GM12878 (cell line): Measurements from ENCODE around the gene ZNF620. TPM values are rescaled to one million over a fixed set of nuclear protein-coding genes. Genes with fewer than 3 reads are reported as not detected.

Experiments used
- ATAC-seq: fragments of 200-7000 bp; cut with Tn5 transposase; 3 replicates; pipeline ENCODE4 v1.9.1; 2020; ENCODE audit warnings: mild to moderate bottlenecking, moderate library complexity
- BruUV-seq: library from RNA; stranded (reverse); fragments of 400-500 nt; replicated peaks from 2 replicates; lab custom pipeline; 2021; lab: Mats Ljungman, UMichigan
- CTCF ChIA-PET: fragments of 300-600 bp; sonication (Branson Sonifier 250); formaldehyde crosslinking; extraction: SDS; loops from one replicate; lab custom pipeline; 2021; ENCODE audit warnings: inconsistent platforms; lab: Yijun Ruan, JAX
- POLR2A ChIA-PET: fragments of 350-600 bp; formaldehyde crosslinking; extraction: SDS; loops from one replicate; lab custom pipeline; 2021; ENCODE audit warnings: inconsistent platforms; lab: Charles Lee
- RAD21 ChIA-PET: fragments of 300-600 bp; sonication (Branson Sonifier 250); formaldehyde crosslinking; loops from one replicate; lab custom pipeline; 2023; ENCODE audit warnings: antibody characterized with exemption; ENCODE audit not compliant: unreplicated experiment; lab: Charles Lee
- SMC1A ChIA-PET: fragments of 300-600 bp; sonication (Branson Sonifier 250); formaldehyde crosslinking; loops from one replicate; lab custom pipeline; 2023; ENCODE audit not compliant: unreplicated experiment, uncharacterized antibody; lab: Charles Lee
- DNase-seq: peaks from one replicate; pipeline ENCODE4 v3.0.0-alpha.2; 2011; ENCODE audit warnings: low read depth, low spot score
- FAIRE-seq: peaks from 3 replicates; lab custom pipeline; 2011; peaks lifted over from hg19 to GRCh38; lab: Jason Lieb, UNC
- H2AFZ ChIP-seq: 2 replicates; pipeline ENCODE4 v1.6.0; 2011; ENCODE audit warnings: low read depth, low read length, control low read depth; ENCODE audit not compliant: control insufficient read depth
- H3K27ac ChIP-seq: 2 replicates; pipeline ENCODE4 v1.5.1; 2011; ENCODE audit warnings: control low read depth; ENCODE audit not compliant: control insufficient read depth, insufficient read depth
- H3K27me3 ChIP-seq, 2 experiments: replicated peaks in 1 of 2; 2 replicates each; pipeline versions ENCODE4 v1.6.0 to v1.6.1; 2011; ENCODE audit warnings: low read length in 1 of 2; ENCODE audit not compliant: control insufficient read depth in 2 of 2, insufficient read depth in 2 of 2
- H3K36me3 ChIP-seq, 2 experiments: 2 replicates each; pipeline ENCODE4 v1.5.1; 2011; ENCODE audit warnings: low read length in 1 of 2; ENCODE audit not compliant: control insufficient read depth in 2 of 2, insufficient read depth in 2 of 2
- H3K4me1 ChIP-seq: 2 replicates; pipeline ENCODE4 v1.6.1; 2011; ENCODE audit warnings: mild to moderate bottlenecking, low read length, moderate library complexity, mixed read lengths; ENCODE audit not compliant: control insufficient read depth, insufficient read depth
- H3K4me2 ChIP-seq: 2 replicates; pipeline ENCODE4 v1.6.0; 2011; ENCODE audit warnings: control low read depth; ENCODE audit not compliant: control insufficient read depth, insufficient read depth
- H3K4me3 ChIP-seq: fragments of 200-600 bp; sonication (generic); 2 replicates; pipeline ENCODE4 v1.5.1; 2016
- H3K79me2 ChIP-seq: 2 replicates; pipeline ENCODE4 v1.6.0; 2011; ENCODE audit warnings: low read length; ENCODE audit not compliant: control insufficient read depth, insufficient read depth
- H3K9ac ChIP-seq: 2 replicates; pipeline ENCODE4 v1.8.0; 2011; ENCODE audit warnings: low read length, control low read depth, mixed read lengths; ENCODE audit not compliant: control insufficient read depth, insufficient read depth
- H3K9me3 ChIP-seq: replicated peaks from 3 replicates; pipeline ENCODE4 v1.5.1; 2011; ENCODE audit warnings: mild to moderate bottlenecking, low read length; ENCODE audit not compliant: control insufficient read depth, insufficient read depth
- H4K20me1 ChIP-seq: 2 replicates; pipeline ENCODE4 v1.6.0; 2011; ENCODE audit not compliant: control insufficient read depth, insufficient read depth
- ETV6 ChIP-seq, 2 experiments: fragments of 450-650 bp in 1 of 2; IDR thresholded peaks in 1 of 2; conservative IDR thresholded peaks in 1 of 2; 2 replicates each; pipeline ENCODE4 v1.6.1; 2014; ENCODE audit warnings: antibody characterized with exemption in 1 of 2, borderline replicate concordance in 1 of 2, low read depth in 1 of 2, mild to moderate bottlenecking in 1 of 2, moderate library complexity in 1 of 2
- GABPA ChIP-seq: IDR thresholded peaks from 2 replicates; pipeline ENCODE4 v1.6.1; 2014; ENCODE audit warnings: antibody characterized with exemption, low read depth, mild to moderate bottlenecking, inconsistent platforms
- IRF3 ChIP-seq: fragments of 450-650 bp; IDR thresholded peaks from 2 replicates; pipeline ENCODE4 v1.6.1; 2014; ENCODE audit warnings: mild to moderate bottlenecking
- KLF5 ChIP-seq: fragments of 450-650 bp; IDR thresholded peaks from 2 replicates; pipeline ENCODE4 v1.6.1; 2014; ENCODE audit warnings: mild to moderate bottlenecking; ENCODE audit not compliant: partially characterized antibody
- NRF1 ChIP-seq: conservative IDR thresholded peaks from 2 replicates; pipeline ENCODE4 v1.6.1; 2011; ENCODE audit warnings: mild to moderate bottlenecking, low read depth, low read length, improper control_type of control experiment
- RCOR1 ChIP-seq: conservative IDR thresholded peaks from 2 replicates; pipeline ENCODE4 v1.6.1; 2012; ENCODE audit warnings: low read depth, low read length, improper control_type of control experiment
- RELA ChIP-seq: fragments of 450-650 bp; IDR thresholded peaks from 2 replicates; pipeline ENCODE4 v1.8.0; 2014; ENCODE audit warnings: borderline replicate concordance; ENCODE audit not compliant: partially characterized antibody
- SIN3A ChIP-seq: IDR thresholded peaks from 2 replicates; pipeline ENCODE4 v1.6.1; 2012; ENCODE audit warnings: low read depth, low read length, improper control_type of control experiment
- SRF ChIP-seq, 2 experiments: IDR thresholded peaks; 2 replicates each; pipeline ENCODE4 v1.6.1; 2011; ENCODE audit warnings: low read depth in 2 of 2, low read length in 2 of 2, mild to moderate bottlenecking in 1 of 2, moderate library complexity in 1 of 2
- TAF1 ChIP-seq: IDR thresholded peaks from 2 replicates; pipeline ENCODE4 v1.6.1; 2011; ENCODE audit warnings: mild to moderate bottlenecking, low read depth, low read length, borderline replicate concordance
- ZBTB11 ChIP-seq: fragments of 450-650 bp; formaldehyde crosslinking; IDR thresholded peaks from 2 replicates; pipeline ENCODE4 v1.5.0; 2022; ENCODE audit warnings: mild to moderate bottlenecking, missing genetic modification characterization
- ZNF687 ChIP-seq: fragments of 450-650 bp; IDR thresholded peaks from 2 replicates; pipeline ENCODE4 v1.6.1; 2017; ENCODE audit warnings: mild to moderate bottlenecking, moderate library complexity
- WGBS: methylation state at CpG from one replicate; pipeline ENCODE4 v1.1.6; 2016; ENCODE audit warnings: low lambda C conversion rate; ENCODE audit not compliant: insufficient replicate concordance, insufficient coverage; ENCODE audit errors: missing lambda C conversion rate; 5-methylcytosine and 5-hydroxymethylcytosine counted together
- in situ Hi-C: fragments of 300-500 bp; cut with MboI; formaldehyde crosslinking; loops from 9 replicates; pipeline ENCODE4 v1.14.3; 2018; ENCODE audit warnings: mixed read lengths
- intact Hi-C: fragments of 100-400 bp; cut with micrococcal nuclease; formaldehyde crosslinking; loops from one replicate; pipeline ENCODE4 v1.14.2; 2022; ENCODE audit not compliant: unreplicated experiment
- polyA plus RNA-seq, 11 experiments: library from polyadenylated mRNA; depleted of rRNA in 4 of 11; unstranded in 6 of 11; stranded (reverse) in 5 of 11; fragments of >200 nt; fragmentation: Nextera tagmentation in 4 of 11; fragmentation: Illumina TruSeq in 1 of 11; extraction: Ambion mirVana in 4 of 11; extraction: Trizol in 1 of 11; gene quantifications; 1 replicate in 1 of 11; 2 replicates in 10 of 11; pipeline versions ENCODE4 v1.2.1 to v1.2.3, GENCODE V29; 2011 to 2016; ENCODE audit warnings: inconsistent platforms in 2 of 11, missing spikeins in 2 of 11, low read depth in 1 of 11
- total RNA-seq, 4 experiments: library from RNA; depleted of rRNA in 3 of 4; stranded (reverse); fragments of >200 nt in 3 of 4; fragmentation: Illumina TruSeq in 1 of 4; extraction: Trizol in 1 of 4; gene quantifications; 2 replicates each; pipeline versions ENCODE4 v1.2.1 to v1.2.3, GENCODE V29; 2013 to 2021

The ZNF620 gene
- total and polyA plus RNA-seq, 10 of the 15 experiments (the other 5 are each of a cell fraction or from before 2014, with no cell fraction given) = 1.3 to 4.3 (median 2.2) TPM

GRCh38 chr3:40487172-40487571, 18.7 kb upstream of the ZNF620 start:
- no TSS peak for BruUV-seq
- no peak for DNase-seq
- no peak for FAIRE-seq
- TF ChIP-seq RELA (no peak), ETV6 (conservative IDR thresholded peaks at IDR 0.05 in 1 of 2, IDR thresholded peaks at IDR 0.05 in 1 of 2; ENCODE audit: borderline replicate concordance in 1 of 2, low read depth in 1 of 2) (no peak), IRF3 (no peak), RCOR1 (no peak), NRF1 (no peak), ZBTB11 (CRISPR knock-in tag) (no peak), SRF (IDR thresholded peaks at IDR 0.05; ENCODE audit: low read depth in 2 of 2, low read length in 2 of 2) (no peak), TAF1 (no peak), GABPA (no peak), SIN3A (no peak), KLF5 (no peak), ZNF687 (no peak)

More at GRCh38 chr3:40487172-40487571, 18.7 kb upstream of the ZNF620 start:
- 93% methylated on average over 3 of the region's 3 CpGs for WGBS
- Histone ChIP-seq H3K4me3 (no peak overlapping the region), H4K20me1 (no peaks in the 10 kb centered on the region), H3K27me3 (no peaks in the 10 kb centered on the region), H3K4me1 (no peaks in the 10 kb centered on the region), H3K9ac (no peak overlapping the region), H3K4me2 (no peak overlapping the region), H3K27ac (no peak overlapping the region), H3K79me2 (no peaks in the 10 kb centered on the region), H2AFZ (no peak overlapping the region), H3K36me3 (peaks cover 0 to 4% of the 10 kb centered on the region in 2 experiments; a peak in 2 of 4 replicates), H3K9me3 (peaks cover 10% of the 10 kb centered on the region; the same call in 2 of the 3 replicates)
- ATAC-seq = no peak
- POLR2A ChIA-PET = no interaction called here
- in situ Hi-C loops = no loop called here
- intact Hi-C loops = no loop called here
- SMC1A ChIA-PET = no interaction called here
- RAD21 ChIA-PET = no interaction called here
- CTCF ChIA-PET = interaction anchor here (0.6 kb wide), 1 partner anchor 1511 kb away, joined by 3 read pairs; no protein-coding TSS in a partner anchor
